T-helper 22 cell (primary cell): ENCODE data around the gene PLEKHB2.
"Not testable (repeated sequence)": the region's sequence is repeated elsewhere in the genome, so short reads cannot be mapped to it uniquely, and the experiment has no call there.

Experiments
- DNase-seq: peaks from one replicate; pipeline ENCODE4 v3.0.0-alpha.2; 2020; ENCODE audit warnings: low read depth

The PLEKHB2 gene

GRCh38 chr2:131143803-131144202 lies 38.7 kb downstream of the PLEKHB2 start:
- no peak for DNase-seq

- DNase-seq: no peak
Measured at GRCh38 chr2:131145040-131145439, 39.9 kb downstream of the PLEKHB2 start.

GRCh38 chr2:131146231-131146630 lies 41.1 kb downstream of the PLEKHB2 start:
- DNase-seq: no peak

GRCh38 chr2:131146749-131147148 lies 41.6 kb downstream of the PLEKHB2 start:
- no peak for DNase-seq

- DNase-seq: no peak
Measured at GRCh38 chr2:131148426-131148825, 43.3 kb downstream of the PLEKHB2 start.

GRCh38 chr2:131150109-131150508 lies 45.0 kb downstream of the PLEKHB2 start:
- not testable (repeated sequence) for DNase-seq

GRCh38 chr2:131151398-131151797 lies 46.3 kb downstream of the PLEKHB2 start:
- no peak for DNase-seq

GRCh38 chr2:131152074-131152473 lies 46.9 kb downstream of the PLEKHB2 start:
- DNase-seq: no peak

GRCh38 chr2:131153529-131153928 lies 48.4 kb downstream of the PLEKHB2 start:
- no peak for DNase-seq

GRCh38 chr2:131154071-131154531 lies 49.0 kb downstream of the PLEKHB2 start:
- DNase-seq: peak; percentile 25

- no peak for DNase-seq
Measured at GRCh38 chr2:131154647-131155046, 49.5 kb downstream of the PLEKHB2 start.

GRCh38 chr2:131155208-131155855 lies 50.2 kb downstream of the PLEKHB2 start:
- DNase-seq: no peak

- DNase-seq: no peak
Measured at GRCh38 chr2:131156452-131157149, 51.5 kb downstream of the PLEKHB2 start.

- DNase-seq: not testable (repeated sequence)
Measured at GRCh38 chr2:131165562-131165961, 60.4 kb downstream of the PLEKHB2 start.

- no peak for DNase-seq
Measured at GRCh38 chr2:131168538-131168937, 63.4 kb downstream of the PLEKHB2 start.

- DNase-seq: not testable (repeated sequence)
Measured at GRCh38 chr2:131178050-131178449, 72.9 kb downstream of the PLEKHB2 start.

- DNase-seq: not testable (repeated sequence)
Measured at GRCh38 chr2:131178721-131179418, 73.7 kb downstream of the PLEKHB2 start.

- not testable (repeated sequence) for DNase-seq
Measured at GRCh38 chr2:131181451-131181850, 76.3 kb downstream of the PLEKHB2 start.

GRCh38 chr2:131193421-131193820 lies 88.3 kb downstream of the PLEKHB2 start:
- not testable (repeated sequence) for DNase-seq

- not testable (repeated sequence) for DNase-seq
Measured at GRCh38 chr2:131196186-131196585, 91.0 kb downstream of the PLEKHB2 start.
